GM13977 (cell line): ENCODE data around the gene RBBP4.

Source experiments
- DNase-seq: peaks from one replicate; pipeline ENCODE4 v3.0.0; 2012; ENCODE audit warnings: low spot score
- CTCF ChIP-seq: IDR thresholded peaks from 2 replicates; pipeline ENCODE4 v1.5.1; 2012; ENCODE audit warnings: mild to moderate bottlenecking, control low read depth; ENCODE audit not compliant: insufficient read depth; ENCODE audit errors: extremely low read depth, missing control alignments
- in situ Hi-C: fragments of 300-500 bp; cut with MboI; formaldehyde crosslinking; loops from one replicate; pipeline ENCODE4 v1.12.0; 2022; ENCODE audit warnings: low sequenced_read_pairs, low pct_unique_long_range_greater_than_20kb, mixed read lengths, inconsistent platforms; ENCODE audit not compliant: unreplicated experiment

The RBBP4 gene

GRCh38 chr1:32729254-32730046 lies 78.4 kb downstream of the RBBP4 start:
- TF ChIP-seq CTCF: no peak
- in situ Hi-C loops: no loop called here
- no peak for DNase-seq

- peak; percentile 72 for DNase-seq
- peak; percentile 19 for TF ChIP-seq CTCF
- in situ Hi-C loops: no loop called here
These were observed 82.7 kb downstream of the RBBP4 start for GRCh38 chr1:32733582-32734321.
